Measurements from ENCODE around the gene SSBP3. TPM values are rescaled to one million over a fixed set of nuclear protein-coding genes. Genes with fewer than 3 reads are reported as not detected.

Gene SSBP3
- polyA plus RNA-seq, 1 of the 3 experiments (the other 2 are of a cell fraction), result 26.2 TPM

- no peaks in the 10 kb centered on the region for H3K9me2 ChIP-seq
- 89% methylated on average over 4 of the region's 6 CpGs for WGBS (ENCODE audit: low lambda C conversion rate)
- H3K27ac ChIP-seq (ENCODE audit: low read depth in 2 of 2, low read length in 1 of 2), result peak overlapping the region in 1 of 2 experiments; percentile 95; a peak in 2 of 4 replicates
- no peaks in the 10 kb centered on the region for H3K27me3 ChIP-seq (ENCODE audit: insufficient read depth)
- no peak overlapping the region for H3K9ac ChIP-seq
- no peaks in the 10 kb centered on the region for H3K79me2 ChIP-seq (ENCODE audit: insufficient read depth)
- no peak overlapping the region for H3K4me2 ChIP-seq
- H3K9me3 ChIP-seq, result no peaks in the 10 kb centered on the region
- H3K4me3 ChIP-seq (ENCODE audit: low read depth in 2 of 2, low read length in 1 of 2), result no peak overlapping the region
- H2AFZ ChIP-seq (ENCODE audit: low read depth), result no peak overlapping the region
- no peak for DNase-seq
- ChIA-PET POLR2A (no interaction called here), CTCF (no interaction called here)
- no peaks in the 10 kb centered on the region for H4K20me1 ChIP-seq (ENCODE audit: insufficient read depth)
- peaks cover 10% of the 10 kb centered on the region for H3F3A ChIP-seq (replicated peaks; ENCODE audit: insufficient read depth)
- TF ChIP-seq NRF1 (IDR thresholded peaks at IDR 0.05; ENCODE audit: low read depth, low read length) (no peak), IRF3 (IDR thresholded peaks at IDR 0.05; ENCODE audit: low read depth, low read length) (no peak), CHD2 (IDR thresholded peaks at IDR 0.05; ENCODE audit: low read length, partially characterized antibody) (no peak), CTCF (IDR thresholded peaks at IDR 0.05) (no peak)
- peaks cover 5 to 14% of the 10 kb centered on the region in 2 experiments for H3K36me3 ChIP-seq (replicated peaks in 1 of 2; ENCODE audit: control insufficient read depth in 1 of 2, insufficient read depth in 2 of 2, low read length in 1 of 2)
- peaks cover 4 to 74% of the 10 kb centered on the region in 2 experiments; a peak in 3 of 4 replicates for H3K4me1 ChIP-seq (ENCODE audit: control insufficient read depth in 1 of 2, insufficient read depth in 2 of 2, low read depth in 1 of 2, low read length in 1 of 2)
These were observed 183.5 kb downstream of the SSBP3 start for GRCh38 chr1:54222711-54223110.

GRCh38 chr1:54221867-54222484, 184.2 kb downstream of the SSBP3 start:
- CTCF ChIA-PET, result no interaction called here
- H2AFZ ChIP-seq (ENCODE audit: low read depth), result no peak overlapping the region
- H3K4me3 ChIP-seq (ENCODE audit: low read depth in 2 of 2, low read length in 1 of 2), result no peak overlapping the region
- H3K9me3 ChIP-seq, result no peaks in the 10 kb centered on the region
- 80% methylated on average over 1 of the region's 7 CpGs for WGBS (ENCODE audit: low lambda C conversion rate)
- no peaks in the 10 kb centered on the region for H3K9me2 ChIP-seq
- no peaks in the 10 kb centered on the region for H3K79me2 ChIP-seq (ENCODE audit: insufficient read depth)
- no peak for DNase-seq
- no peaks in the 10 kb centered on the region for H3K27me3 ChIP-seq (ENCODE audit: insufficient read depth)
- peaks cover 5 to 21% of the 10 kb centered on the region in 2 experiments for H3K36me3 ChIP-seq (replicated peaks in 1 of 2; ENCODE audit: control insufficient read depth in 1 of 2, insufficient read depth in 2 of 2, low read length in 1 of 2)
- H3K4me1 ChIP-seq (ENCODE audit: control insufficient read depth in 1 of 2, insufficient read depth in 2 of 2, low read depth in 1 of 2, low read length in 1 of 2), result peaks cover 0 to 67% of the 10 kb centered on the region in 2 experiments; a peak in 2 of 4 replicates
- peaks cover 10% of the 10 kb centered on the region for H3F3A ChIP-seq (replicated peaks; ENCODE audit: insufficient read depth)
- POLR2A ChIA-PET, result no interaction called here
- no peak overlapping the region for H3K4me2 ChIP-seq
- H3K27ac ChIP-seq (ENCODE audit: low read depth in 2 of 2, low read length in 1 of 2), result peak overlapping the region in 1 of 2 experiments; percentile 95; a peak in 1 of 4 replicates
- H3K9ac ChIP-seq, result no peak overlapping the region
- H4K20me1 ChIP-seq (ENCODE audit: insufficient read depth), result no peaks in the 10 kb centered on the region
- TF ChIP-seq ELF1 (IDR thresholded peaks at IDR 0.05), result no peak
- no peak for TF ChIP-seq NRF1 (IDR thresholded peaks at IDR 0.05; ENCODE audit: low read depth, low read length)
- TF ChIP-seq RFX5 (IDR thresholded peaks at IDR 0.05; ENCODE audit: low read length), result no peak
- TF ChIP-seq EZH2phosphoT487 (IDR thresholded peaks at IDR 0.05; ENCODE audit: borderline replicate concordance, low read depth), result no peak
- TF ChIP-seq YY1 (IDR thresholded peaks at IDR 0.05; ENCODE audit: low read depth), result no peak
- no peak for TF ChIP-seq RAD21 (IDR thresholded peaks at IDR 0.05; ENCODE audit: low read length)
- no peak for TF ChIP-seq SMC3 (IDR thresholded peaks at IDR 0.05; ENCODE audit: low read depth, low read length)
- TF ChIP-seq TEAD4 (IDR thresholded peaks at IDR 0.05; ENCODE audit: borderline replicate concordance, insufficient read depth), result no peak
- no peak for TF ChIP-seq GABPA (IDR thresholded peaks at IDR 0.05; ENCODE audit: low read depth)
- no peak for TF ChIP-seq MAX (IDR thresholded peaks at IDR 0.05; ENCODE audit: low read depth)
- no peak for TF ChIP-seq RCOR1 (IDR thresholded peaks at IDR 0.05; ENCODE audit: low read length)
- TF ChIP-seq RXRA (IDR thresholded peaks at IDR 0.05; ENCODE audit: borderline replicate concordance, low read depth), result no peak
- no peak for TF ChIP-seq USF1 (IDR thresholded peaks at IDR 0.05; ENCODE audit: borderline replicate concordance, low read depth)
- no peak for TF ChIP-seq CHD2 (IDR thresholded peaks at IDR 0.05; ENCODE audit: low read length, partially characterized antibody)
- no peak for TF ChIP-seq FOXJ3 (CRISPR knock-in tag; IDR thresholded peaks at IDR 0.05)
- no peak for TF ChIP-seq SIN3A (IDR thresholded peaks at IDR 0.05; ENCODE audit: borderline replicate concordance, low read depth, low read length)
- no peak for TF ChIP-seq GATA2 (CRISPR knock-in tag; IDR thresholded peaks at IDR 0.05)
- TF ChIP-seq ZBTB33 (IDR thresholded peaks at IDR 0.05; ENCODE audit: borderline replicate concordance, low read depth), result no peak
- TF ChIP-seq TAF1 (IDR thresholded peaks at IDR 0.05; ENCODE audit: borderline replicate concordance, low read depth, low read length), result no peak
